Dedifferentiated amniotic fluid mesenchymal stem cell (primary cell): ENCODE measurements around the gene MCC.

Experiments
- DNase-seq: peaks from one replicate; pipeline ENCODE4 v3.0.0-alpha.2; 2016; ENCODE audit errors: extremely low spot score

The MCC gene

GRCh38 chr5:113142186-113142585 is 346.1 kb downstream of the MCC start:
- DNase-seq, result no peak

- peak; percentile 86 for DNase-seq
Measured at GRCh38 chr5:113140837-113141671, 347.2 kb downstream of the MCC start.

GRCh38 chr5:113133211-113133975 is 354.9 kb downstream of the MCC start:
- no peak for DNase-seq

- no peak for DNase-seq
Measured at GRCh38 chr5:113132564-113132963, 355.7 kb downstream of the MCC start.

- no peak for DNase-seq
Measured at GRCh38 chr5:113128641-113129330, 359.5 kb downstream of the MCC start.

- no peak for DNase-seq
Measured at GRCh38 chr5:113128082-113128481, 360.2 kb downstream of the MCC start.

GRCh38 chr5:113127021-113127420 is 361.2 kb downstream of the MCC start:
- no peak for DNase-seq

GRCh38 chr5:113125371-113125770 is 362.9 kb downstream of the MCC start:
- no peak for DNase-seq

GRCh38 chr5:113124914-113125313 is 363.3 kb downstream of the MCC start:
- no peak for DNase-seq

GRCh38 chr5:113124265-113124664 is 364.0 kb downstream of the MCC start:
- no peak for DNase-seq

GRCh38 chr5:113123618-113124017 is 364.6 kb downstream of the MCC start:
- no peak for DNase-seq

- DNase-seq, result peak; percentile 40
Measured at GRCh38 chr5:113122053-113122452, 366.2 kb downstream of the MCC start.

- DNase-seq, result no peak
Measured at GRCh38 chr5:113119246-113119924, 368.9 kb downstream of the MCC start.

GRCh38 chr5:113118765-113119164 is 369.5 kb downstream of the MCC start:
- DNase-seq, result no peak

- no peak for DNase-seq
Measured at GRCh38 chr5:113118298-113118697, 370.0 kb downstream of the MCC start.

- DNase-seq, result no peak
Measured at GRCh38 chr5:113117543-113118115, 370.6 kb downstream of the MCC start.

- no peak for DNase-seq
Measured at GRCh38 chr5:113115956-113116355, 372.3 kb downstream of the MCC start.

GRCh38 chr5:113115061-113115460 is 373.2 kb downstream of the MCC start:
- no peak for DNase-seq

- no peak for DNase-seq
Measured at GRCh38 chr5:113114559-113114958, 373.7 kb downstream of the MCC start.

- no peak for DNase-seq
Measured at GRCh38 chr5:113112435-113112834, 375.8 kb downstream of the MCC start.

GRCh38 chr5:113110117-113110516 is 378.1 kb downstream of the MCC start:
- DNase-seq, result no peak

GRCh38 chr5:113109344-113109743 is 378.9 kb downstream of the MCC start:
- DNase-seq, result no peak
